ENCODE results near the gene RNF34. TPM values are rescaled to one million over a fixed set of nuclear protein-coding genes. Genes with fewer than 3 reads are reported as not detected.
"Not testable (repeated sequence)": the region's sequence is repeated elsewhere in the genome, so short reads cannot be mapped to it uniquely, and the experiment has no call there.

Gene RNF34
- total and polyA plus RNA-seq, 4 donors, result 15.8 to 30.9 (median 21.4) TPM

GRCh38 chr12:121379945-121380344, 20.0 kb upstream of the RNF34 start:
- Histone ChIP-seq H3K9me3 (ENCODE audit: control insufficient read depth, low read length) (no peaks in the 10 kb centered on the region), H3K4me1 (ENCODE audit: control insufficient read depth in 1 of 2, insufficient read depth in 2 of 2, low read length in 2 of 2) (no peaks in the 10 kb centered on the region), H3K27me3 (ENCODE audit: control insufficient read depth in 1 of 2, insufficient read depth in 2 of 2, low read length in 1 of 2) (no peaks in the 10 kb centered on the region), H3K4me3 (ENCODE audit: low read length in 2 of 2) (no peak overlapping the region), H3K27ac (ENCODE audit: low read depth in 1 of 2, low read length in 2 of 2) (no peak overlapping the region), H3K36me3 (ENCODE audit: control insufficient read depth in 1 of 2, insufficient read depth in 2 of 2, low read length in 1 of 2) (no peaks in the 10 kb centered on the region)
- intact Hi-C loops (cut with DNase I), result no loop called here
- 86 to 87% methylated on average over 10 of the region's 10 CpGs for WGBS, 2 donors
- no peak for DNase-seq
- no peak for ATAC-seq (ENCODE audit: low FRiP score)

GRCh38 chr12:121383601-121384021, 16.3 kb upstream of the RNF34 start:
- Histone ChIP-seq H3K36me3 (ENCODE audit: control insufficient read depth in 1 of 2, insufficient read depth in 2 of 2, low read length in 1 of 2) (no peaks in the 10 kb centered on the region), H3K4me1 (ENCODE audit: control insufficient read depth in 1 of 2, insufficient read depth in 2 of 2, low read length in 2 of 2) (no peaks in the 10 kb centered on the region), H3K27ac (ENCODE audit: low read depth in 1 of 2, low read length in 2 of 2) (no peak overlapping the region), H3K27me3 (ENCODE audit: control insufficient read depth in 1 of 2, insufficient read depth in 2 of 2, low read length in 1 of 2) (no peaks in the 10 kb centered on the region), H3K9me3 (ENCODE audit: control insufficient read depth, low read length) (no peaks in the 10 kb centered on the region), H3K4me3 (ENCODE audit: low read length in 2 of 2) (no peak overlapping the region)
- ATAC-seq (ENCODE audit: low FRiP score) (no peak), DNase-seq (no peak)
- 90 to 94% methylated on average over 9 of the region's 9 CpGs for WGBS, 2 donors
- intact Hi-C loops (cut with DNase I), result no loop called here

DNA sequence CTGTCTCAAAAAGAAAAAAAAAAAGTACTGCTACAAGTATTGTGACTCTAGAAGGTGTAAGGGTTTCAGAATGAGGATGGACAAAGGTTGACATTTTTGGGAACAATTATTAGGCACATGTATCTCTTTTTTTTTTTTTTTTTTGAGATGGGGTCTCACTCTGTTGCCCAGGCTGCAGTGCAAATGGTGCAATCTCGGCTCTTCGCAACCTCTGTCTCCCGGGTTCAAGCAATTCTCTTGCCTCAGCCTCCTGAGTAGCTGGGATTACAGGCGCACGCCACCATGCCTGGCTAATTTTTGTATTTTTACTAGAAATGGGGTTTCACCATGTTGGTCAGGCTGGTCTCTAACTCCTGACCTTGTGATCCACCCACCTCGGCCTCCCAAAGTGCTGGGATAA, 15.0 kb upstream of the RNF34 start:
- H3K36me3 ChIP-seq (ENCODE audit: control insufficient read depth in 1 of 2, insufficient read depth in 2 of 2, low read length in 1 of 2); H3K9me3 ChIP-seq (ENCODE audit: control insufficient read depth, low read length); H3K4me1 ChIP-seq (ENCODE audit: control insufficient read depth in 1 of 2, insufficient read depth in 2 of 2, low read length in 2 of 2); H3K4me3 ChIP-seq (ENCODE audit: low read length in 2 of 2); ATAC-seq (ENCODE audit: low FRiP score); intact Hi-C loops (cut with DNase I); H3K27me3 ChIP-seq (ENCODE audit: control insufficient read depth in 1 of 2, insufficient read depth in 2 of 2, low read length in 1 of 2); H3K27ac ChIP-seq (ENCODE audit: low read depth in 1 of 2, low read length in 2 of 2); DNase-seq: not testable (repeated sequence)
- 72 to 75% methylated on average over 6 of the region's 6 CpGs for WGBS, 2 donors

DNA sequence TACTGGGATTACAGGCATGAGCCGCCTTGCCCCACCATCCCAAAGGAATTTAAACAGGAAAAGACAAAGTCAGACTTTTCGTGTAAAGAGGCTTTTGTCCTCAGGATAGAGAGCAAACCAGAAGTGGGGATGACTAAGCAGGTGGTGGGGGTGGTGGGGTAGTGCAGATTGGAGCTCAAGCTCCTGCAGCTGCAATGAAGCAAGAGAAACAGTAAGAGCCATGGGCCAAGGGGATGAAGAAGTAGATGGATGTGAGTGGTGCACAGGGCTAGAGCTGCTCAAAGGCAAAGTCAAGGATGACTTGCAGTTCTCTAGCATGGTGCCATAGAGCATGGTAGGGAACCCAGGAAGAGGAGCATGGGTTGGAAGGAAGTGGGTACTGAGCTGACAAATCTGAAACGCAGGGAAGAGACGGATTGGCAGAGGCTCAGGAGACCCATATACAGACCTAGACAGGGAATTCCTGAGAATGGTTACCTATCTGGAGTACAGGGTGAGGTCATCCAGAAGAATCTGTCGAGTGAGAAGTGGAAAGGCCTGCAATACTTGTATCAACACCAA, 11.4 kb upstream of the RNF34 start:
- no peaks in the 10 kb centered on the region for H3K4me1 ChIP-seq (ENCODE audit: control insufficient read depth in 1 of 2, insufficient read depth in 2 of 2, low read length in 2 of 2)
- intact Hi-C loops (cut with DNase I), result no loop called here
- no peak for ATAC-seq (ENCODE audit: low FRiP score)
- no peak overlapping the region for H3K4me3 ChIP-seq (ENCODE audit: low read length in 2 of 2)
- DNase-seq, result no peak
- WGBS, 2 donors, result 65 to 72% methylated on average over 5 of the region's 5 CpGs
- no peaks in the 10 kb centered on the region for H3K9me3 ChIP-seq (ENCODE audit: control insufficient read depth, low read length)
- H3K27me3 ChIP-seq (ENCODE audit: control insufficient read depth in 1 of 2, insufficient read depth in 2 of 2, low read length in 1 of 2), result no peaks in the 10 kb centered on the region
- H3K36me3 ChIP-seq (ENCODE audit: control insufficient read depth in 1 of 2, insufficient read depth in 2 of 2, low read length in 1 of 2), result no peaks in the 10 kb centered on the region
- H3K27ac ChIP-seq (ENCODE audit: low read depth in 1 of 2, low read length in 2 of 2), result no peak overlapping the region

DNA sequence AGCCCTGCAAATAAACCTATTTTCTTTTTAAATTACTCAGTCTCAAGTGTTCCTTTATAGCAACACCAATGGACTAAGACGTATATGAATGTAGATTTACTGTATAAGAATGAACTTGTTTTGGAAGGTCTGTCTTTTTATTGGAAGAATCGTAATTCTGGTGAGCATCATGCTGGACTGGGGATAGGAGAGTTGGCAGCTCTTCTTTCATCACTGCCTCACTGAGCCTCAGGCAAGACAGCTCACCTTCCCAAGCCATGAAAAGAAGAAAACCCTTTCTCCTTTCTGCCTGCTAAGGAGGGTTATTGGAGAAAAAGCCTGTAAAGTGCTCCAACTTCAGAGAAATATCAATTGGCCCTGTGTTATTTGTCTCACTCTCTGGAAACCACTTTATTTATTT, 9.1 kb upstream of the RNF34 start:
- no peaks in the 10 kb centered on the region for H3K9me3 ChIP-seq (ENCODE audit: control insufficient read depth, low read length)
- no peaks in the 10 kb centered on the region for H3K4me1 ChIP-seq (ENCODE audit: control insufficient read depth in 1 of 2, insufficient read depth in 2 of 2, low read length in 2 of 2)
- H3K27me3 ChIP-seq (ENCODE audit: control insufficient read depth in 1 of 2, insufficient read depth in 2 of 2, low read length in 1 of 2), result no peaks in the 10 kb centered on the region
- no peak for DNase-seq
- no peak for ATAC-seq (ENCODE audit: low FRiP score)
- intact Hi-C loops (cut with DNase I), result no loop called here
- H3K4me3 ChIP-seq (ENCODE audit: low read length in 2 of 2), result no peak overlapping the region
- no peaks in the 10 kb centered on the region for H3K36me3 ChIP-seq (ENCODE audit: control insufficient read depth in 1 of 2, insufficient read depth in 2 of 2, low read length in 1 of 2)
- H3K27ac ChIP-seq (ENCODE audit: low read depth in 1 of 2, low read length in 2 of 2), result no peak overlapping the region
- 84 to 91% methylated on average over 2 of the region's 2 CpGs for WGBS, 2 donors

DNA sequence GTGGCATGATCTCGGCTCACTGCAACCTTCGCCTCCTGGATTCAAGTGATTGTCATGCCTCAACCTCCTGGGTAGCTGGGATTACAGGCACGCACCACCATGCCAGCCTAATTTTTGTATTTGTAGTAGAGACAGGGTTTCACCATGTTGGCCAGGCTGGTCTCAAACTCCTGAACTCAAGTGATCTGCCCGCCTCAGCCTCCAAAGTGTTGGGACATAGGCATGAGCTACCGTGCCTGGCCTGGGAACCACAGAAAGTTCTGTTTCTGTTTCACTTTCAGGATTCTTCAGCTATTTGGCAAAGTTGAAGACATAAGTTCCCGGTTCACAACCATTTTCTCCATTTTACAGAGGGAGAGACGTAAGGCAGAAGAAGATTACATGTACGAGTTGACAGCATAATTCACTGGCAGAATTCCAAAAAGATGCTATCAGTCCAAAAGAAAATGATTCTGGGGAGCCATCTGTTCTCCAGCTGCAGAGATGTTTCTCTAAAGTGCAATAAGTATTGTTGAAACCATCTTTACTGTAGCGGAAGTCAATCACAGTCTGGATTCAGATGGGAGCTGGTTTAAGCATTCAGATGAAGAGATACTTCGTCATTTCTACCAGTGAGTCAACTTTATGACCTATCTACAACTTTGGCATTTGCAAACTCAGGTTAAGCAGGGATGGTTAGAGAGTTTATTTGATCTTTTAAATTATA, 8.1 kb upstream of the RNF34 start:
- Histone ChIP-seq H3K4me1 (ENCODE audit: control insufficient read depth in 1 of 2, insufficient read depth in 2 of 2, low read length in 2 of 2) (no peaks in the 10 kb centered on the region), H3K36me3 (ENCODE audit: control insufficient read depth in 1 of 2, insufficient read depth in 2 of 2, low read length in 1 of 2) (no peaks in the 10 kb centered on the region), H3K9me3 (ENCODE audit: control insufficient read depth, low read length) (no peaks in the 10 kb centered on the region), H3K27ac (ENCODE audit: low read depth in 1 of 2, low read length in 2 of 2) (no peak overlapping the region), H3K4me3 (ENCODE audit: low read length in 2 of 2) (no peak overlapping the region), H3K27me3 (ENCODE audit: control insufficient read depth in 1 of 2, insufficient read depth in 2 of 2, low read length in 1 of 2) (no peaks in the 10 kb centered on the region)
- intact Hi-C loops (cut with DNase I), result no loop called here
- ATAC-seq (ENCODE audit: low FRiP score) (no peak), DNase-seq (peak in 1 of 2 donors; percentile 58)
- 71 to 76% methylated on average over 10 of the region's 10 CpGs for WGBS, 2 donors

GRCh38 chr12:121392325-121392716, 7.6 kb upstream of the RNF34 start:
- 88 to 90% methylated on average over 3 of the region's 3 CpGs for WGBS, 2 donors
- Histone ChIP-seq H3K36me3 (ENCODE audit: control insufficient read depth in 1 of 2, insufficient read depth in 2 of 2, low read length in 1 of 2) (no peaks in the 10 kb centered on the region), H3K27me3 (ENCODE audit: control insufficient read depth in 1 of 2, insufficient read depth in 2 of 2, low read length in 1 of 2) (no peaks in the 10 kb centered on the region), H3K9me3 (ENCODE audit: control insufficient read depth, low read length) (no peaks in the 10 kb centered on the region), H3K4me3 (ENCODE audit: low read length in 2 of 2) (no peak overlapping the region), H3K4me1 (ENCODE audit: control insufficient read depth in 1 of 2, insufficient read depth in 2 of 2, low read length in 2 of 2) (no peaks in the 10 kb centered on the region), H3K27ac (ENCODE audit: low read depth in 1 of 2, low read length in 2 of 2) (no peak overlapping the region)
- DNase-seq (no peak), ATAC-seq (ENCODE audit: low FRiP score) (no peak)
- intact Hi-C loops (cut with DNase I), result no loop called here

GRCh38 chr12:121397521-121397920, 2.4 kb upstream of the RNF34 start:
- DNase-seq, result no peak
- Histone ChIP-seq H3K9me3 (ENCODE audit: control insufficient read depth, low read length) (no peaks in the 10 kb centered on the region), H3K36me3 (ENCODE audit: control insufficient read depth in 1 of 2, insufficient read depth in 2 of 2, low read length in 1 of 2) (no peaks in the 10 kb centered on the region), H3K27ac (ENCODE audit: low read depth in 1 of 2, low read length in 2 of 2) (no peak overlapping the region), H3K4me1 (ENCODE audit: control insufficient read depth in 1 of 2, insufficient read depth in 2 of 2, low read length in 2 of 2) (no peaks in the 10 kb centered on the region), H3K27me3 (ENCODE audit: control insufficient read depth in 1 of 2, insufficient read depth in 2 of 2, low read length in 1 of 2) (no peaks in the 10 kb centered on the region), H3K4me3 (ENCODE audit: low read length in 2 of 2) (no peak overlapping the region)
- WGBS, 2 donors, result 93% methylated on average over 14 of the region's 14 CpGs
- intact Hi-C loops (cut with DNase I), result no loop called here
- ATAC-seq (ENCODE audit: low FRiP score), result no peak

- no peaks in the 10 kb centered on the region for H3K4me1 ChIP-seq (ENCODE audit: control insufficient read depth in 1 of 2, insufficient read depth in 2 of 2, low read length in 2 of 2)
- ATAC-seq (ENCODE audit: low FRiP score) (no peak), DNase-seq (no peak)
- intact Hi-C loops (cut with DNase I), result no loop called here
- no peaks in the 10 kb centered on the region for H3K9me3 ChIP-seq (ENCODE audit: control insufficient read depth, low read length)
- no peaks in the 10 kb centered on the region for H3K27me3 ChIP-seq (ENCODE audit: control insufficient read depth in 1 of 2, insufficient read depth in 2 of 2, low read length in 1 of 2)
- no peaks in the 10 kb centered on the region for H3K36me3 ChIP-seq (ENCODE audit: control insufficient read depth in 1 of 2, insufficient read depth in 2 of 2, low read length in 1 of 2)
- no peak overlapping the region for H3K27ac ChIP-seq (ENCODE audit: low read depth in 1 of 2, low read length in 2 of 2)
- WGBS, 2 donors, result 94 to 99% methylated on average over 5 of the region's 5 CpGs
- H3K4me3 ChIP-seq (ENCODE audit: low read length in 2 of 2), result no peak overlapping the region
Measured at GRCh38 chr12:121398355-121398754, 1.6 kb upstream of the RNF34 start.

All from aorta (tissue), 5 donors.